IMR-90 (cell line): Measurements from ENCODE around the gene CD28. TPM values are rescaled to one million over a fixed set of nuclear protein-coding genes. Genes with fewer than 3 reads are reported as not detected.

Experiments used
- ATAC-seq: fragments of 200-7000 bp; cut with Tn5 transposase; 2 replicates; pipeline ENCODE4 v1.9.1; 2020; ENCODE audit warnings: low read depth, mild to moderate bottlenecking, moderate library complexity
- BruUV-seq: library from RNA; stranded (reverse); fragments of 400-500 nt; replicated peaks from 2 replicates; lab custom pipeline; 2021; lab: Mats Ljungman, UMichigan
- CTCF ChIA-PET: fragments of 300-600 bp; formaldehyde crosslinking; extraction: SDS; loops from one replicate; lab custom pipeline; 2021; ENCODE audit warnings: antibody characterized with exemption; lab: Yijun Ruan, JAX
- POLR2A ChIA-PET: fragments of 300-600 bp; sonication (Branson Sonifier 250); formaldehyde crosslinking; loops from one replicate; lab custom pipeline; 2022; ENCODE audit warnings: antibody characterized with exemption; ENCODE audit not compliant: unreplicated experiment; lab: Charles Lee
- DNase-seq: peaks from one replicate; pipeline ENCODE4 v3.0.0; 2013
- H2AFZ ChIP-seq: replicated peaks from 2 replicates; pipeline ENCODE3; 2013; ENCODE audit warnings: low read length, mild to moderate bottlenecking; ENCODE audit not compliant: poor library complexity
- H2AK5ac ChIP-seq: 2 replicates; pipeline ENCODE4 v1.6.1; 2013; ENCODE audit warnings: low read depth, low read length, inconsistent platforms
- H2AK9ac ChIP-seq: replicated peaks from 2 replicates; pipeline ENCODE3; 2013; ENCODE audit warnings: mild to moderate bottlenecking, low read depth, low read length, moderate library complexity; ENCODE audit not compliant: poor library complexity
- H2BK120ac ChIP-seq: 2 replicates; pipeline ENCODE4 v1.6.1; 2013; ENCODE audit warnings: low read depth, low read length, inconsistent platforms
- H2BK15ac ChIP-seq: 3 replicates; pipeline ENCODE4 v1.6.1; 2013; ENCODE audit warnings: low read depth, low read length, inconsistent platforms
- H2BK20ac ChIP-seq: 2 replicates; pipeline ENCODE4 v1.6.1; 2013; ENCODE audit warnings: low read depth, mild to moderate bottlenecking, inconsistent platforms, low read length, moderate library complexity
- H2BK5ac ChIP-seq: 2 replicates; pipeline ENCODE4 v1.6.1; 2013; ENCODE audit warnings: mild to moderate bottlenecking, low read depth, low read length, inconsistent platforms; ENCODE audit not compliant: poor library complexity, severe bottlenecking
- H3K14ac ChIP-seq: replicated peaks from 2 replicates; pipeline ENCODE4 v1.6.1; 2013; ENCODE audit warnings: low read depth, low read length, inconsistent platforms
- H3K18ac ChIP-seq: 2 replicates; pipeline ENCODE4 v1.6.1; 2013; ENCODE audit warnings: low read depth, low read length, control low read depth
- H3K23ac ChIP-seq: 2 replicates; pipeline ENCODE4 v1.6.1; 2013; ENCODE audit warnings: low read depth, low read length, inconsistent platforms
- H3K27ac ChIP-seq: 2 replicates; pipeline ENCODE4 v1.5.1; 2013; ENCODE audit warnings: mild to moderate bottlenecking, control low read depth, low read length; ENCODE audit not compliant: insufficient read depth
- H3K27me3 ChIP-seq: 2 replicates; pipeline ENCODE4 v1.6.1; 2013; ENCODE audit warnings: low read length; ENCODE audit not compliant: control insufficient read depth, insufficient read depth
- H3K36me3 ChIP-seq: 2 replicates; pipeline ENCODE4 v1.6.1; 2013; ENCODE audit warnings: low read length, mixed read lengths; ENCODE audit not compliant: control insufficient read depth, insufficient read depth
- H3K4ac ChIP-seq: 2 replicates; pipeline ENCODE4 v1.6.1; 2013; ENCODE audit warnings: low read depth, low read length, inconsistent platforms
- H3K4me1 ChIP-seq: 2 replicates; pipeline ENCODE4 v1.6.1; 2013; ENCODE audit warnings: low read length, mixed read lengths; ENCODE audit not compliant: control insufficient read depth, insufficient read depth
- H3K4me2 ChIP-seq: 2 replicates; pipeline ENCODE4 v1.6.1; 2013; ENCODE audit warnings: low read depth, mild to moderate bottlenecking, control low read depth, low read length, moderate library complexity
- H3K4me3 ChIP-seq: 2 replicates; pipeline ENCODE4 v1.5.1; 2013; ENCODE audit warnings: low read depth, mild to moderate bottlenecking, control low read depth, low read length, moderate library complexity; ENCODE audit not compliant: insufficient read depth
- H3K56ac ChIP-seq: 2 replicates; pipeline ENCODE4 v1.6.1; 2013; ENCODE audit warnings: low read length, inconsistent platforms; ENCODE audit not compliant: insufficient read depth; ENCODE audit errors: extremely low read depth
- H3K79me1 ChIP-seq, 2 experiments: 2 replicates each; pipeline ENCODE4 v1.6.1; 2013; ENCODE audit warnings: low read length in 2 of 2, inconsistent platforms in 1 of 2, low read depth in 1 of 2
- H3K9ac ChIP-seq: 2 replicates; pipeline ENCODE4 v1.6.1; 2013; ENCODE audit warnings: low read depth, low read length, control low read depth
- H3K9me1 ChIP-seq: 2 replicates; pipeline ENCODE4 v1.6.1; 2013; ENCODE audit warnings: low read length, inconsistent platforms; ENCODE audit not compliant: insufficient read depth
- H3K9me3 ChIP-seq: 2 replicates; pipeline ENCODE4 v1.6.1; 2013; ENCODE audit warnings: low read length; ENCODE audit not compliant: control insufficient read depth, insufficient read depth
- H4K20me1 ChIP-seq: 2 replicates; pipeline ENCODE4 v1.6.1; 2013; ENCODE audit warnings: low read length, inconsistent platforms; ENCODE audit not compliant: insufficient read depth
- H4K5ac ChIP-seq: 2 replicates; pipeline ENCODE4 v1.6.1; 2013; ENCODE audit warnings: mild to moderate bottlenecking, low read depth, low read length, control low read depth
- H4K8ac ChIP-seq, 2 experiments: 2 replicates each; pipeline ENCODE4 v1.6.1; 2013; ENCODE audit warnings: low read depth in 2 of 2, low read length in 2 of 2, control low read depth in 1 of 2, inconsistent platforms in 1 of 2
- H4K91ac ChIP-seq: 2 replicates; pipeline ENCODE4 v1.6.1; 2013; ENCODE audit warnings: low read depth, low read length, inconsistent platforms; ENCODE audit not compliant: insufficient read depth
- MAFK ChIP-seq: IDR thresholded peaks from 2 replicates; pipeline ENCODE4 v1.6.1; 2012; ENCODE audit warnings: low read depth, low read length, improper control_type of control experiment
- WGBS, 2 experiments: methylation state at CpG; one replicate each; pipeline versions ENCODE4 v1.1.5 to v1.1.7; 2013; ENCODE audit warnings: missing lambda C conversion rate in 2 of 2; ENCODE audit not compliant: insufficient read length in 1 of 2; ENCODE audit errors: extremely low coverage in 2 of 2; 5-methylcytosine and 5-hydroxymethylcytosine counted together
- dilution Hi-C: fragments of 300-500 bp; cut with HindIII; formaldehyde crosslinking; loops from one replicate; pipeline ENCODE4 v1.14.3; 2018; ENCODE audit warnings: low sequenced_read_pairs; ENCODE audit not compliant: unreplicated experiment
- in situ Hi-C: fragments of 300-500 bp; cut with MboI; formaldehyde crosslinking; loops from 3 replicates; pipeline ENCODE4 v1.14.3; 2019; ENCODE audit warnings: low sequenced_read_pairs, inconsistent platforms, mixed read lengths
- intact Hi-C: fragments of 100-400 bp; cut with micrococcal nuclease; formaldehyde crosslinking; loops from 2 replicates; pipeline ENCODE4 v1.10.0; 2022
- polyA plus RNA-seq, 3 experiments: library from polyadenylated mRNA; depleted of rRNA; stranded (reverse); fragments of >200 nt; gene quantifications; 2 replicates each; pipeline ENCODE4 v1.2.3, GENCODE V29; 2012; ENCODE audit warnings: low replicate concordance in 1 of 3
- total RNA-seq: library from RNA; depleted of rRNA; stranded (reverse); fragments of >200 nt; gene quantifications from 2 replicates; pipeline ENCODE4 v1.2.3, GENCODE V29; 2012
- TF ChIP-seq, protein P1 (sequence below): fragments of 150-350 bp; IDR thresholded peaks from 2 replicates; pipeline ENCODE4 v1.6.1; 2017; ENCODE audit warnings: mild to moderate bottlenecking, antibody characterized with exemption, low read length, low read depth

CD28 gene
- total and polyA plus RNA-seq, 2 of the 4 experiments (the other 2 are of a cell fraction) = not detected

GRCh38 chr2:203689426-203690116 is 16.9 kb upstream of the CD28 start:
- Histone ChIP-seq H3K27ac (no peak overlapping the region), H4K91ac (no peak overlapping the region), H2BK5ac (no peak overlapping the region), H3K27me3 (no peaks in the 10 kb centered on the region), H2AK9ac (no peak overlapping the region), H4K20me1 (no peaks in the 10 kb centered on the region), H3K4me1 (peaks cover 16% of the 10 kb centered on the region), H3K23ac (no peak overlapping the region), H3K14ac (no peak overlapping the region), H2AK5ac (peak overlapping the region; percentile 67; the same call in 1 of the 2 replicates), H3K18ac (0 out of 2 replicates have a peak overlapping the region, but pooled peaks have one; percentile 16), H3K4me2 (no peak overlapping the region), H3K9me3 (no peaks in the 10 kb centered on the region), H3K4me3 (no peak overlapping the region), H3K4ac (no peak overlapping the region), H3K9ac (no peak overlapping the region), H3K36me3 (no peaks in the 10 kb centered on the region), H4K5ac (no peak overlapping the region), H3K79me1 (no peaks in the 10 kb centered on the region), H2BK120ac (0 out of 2 replicates have a peak overlapping the region, but pooled peaks have one; percentile 32), H2BK15ac (no peak overlapping the region; the same call in 2 of the 3 replicates), H3K9me1 (peaks cover 10% of the 10 kb centered on the region; the same call in 1 of the 2 replicates), H2BK20ac (no peak overlapping the region), H2AFZ (no peak overlapping the region), H3K56ac (no peak overlapping the region), H4K8ac (no peak overlapping the region)
- no TSS peak for BruUV-seq
- DNase-seq = no peak
- TF ChIP-seq, protein P1, sequence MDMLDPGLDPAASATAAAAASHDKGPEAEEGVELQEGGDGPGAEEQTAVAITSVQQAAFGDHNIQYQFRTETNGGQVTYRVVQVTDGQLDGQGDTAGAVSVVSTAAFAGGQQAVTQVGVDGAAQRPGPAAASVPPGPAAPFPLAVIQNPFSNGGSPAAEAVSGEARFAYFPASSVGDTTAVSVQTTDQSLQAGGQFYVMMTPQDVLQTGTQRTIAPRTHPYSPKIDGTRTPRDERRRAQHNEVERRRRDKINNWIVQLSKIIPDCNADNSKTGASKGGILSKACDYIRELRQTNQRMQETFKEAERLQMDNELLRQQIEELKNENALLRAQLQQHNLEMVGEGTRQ = no peak
- TF ChIP-seq MAFK = no peak
- POLR2A ChIA-PET = no interaction called here
- in situ Hi-C loops = no loop called here
- WGBS, 2 experiments = 100% methylated on average over 1 of the region's 8 CpGs; no CpG with 5 or more reads in 1 of the 2 experiments
- intact Hi-C loops = loop anchor here (5.0 kb wide), 1 partner anchor 93 kb away; no protein-coding TSS in a partner anchor
- no peak for ATAC-seq
- CTCF ChIA-PET = no interaction called here
- dilution Hi-C loops = no loop called here
